Dendritic cell treated with granulocyte-macrophage colony-stimulating factor and Interleukin-4, amounts not matched to agents 40 ng/mL and 50 ng/mL, for 4 days (primary cell): Measurements from ENCODE around the gene GNB1L.
"Not testable (repeated sequence)": the region's sequence is repeated elsewhere in the genome, so short reads cannot be mapped to it uniquely, and the experiment has no call there.

Experiments used
- H3K27ac Mint-ChIP-seq: one replicate; pipeline ENCODE4 v1.8.0; 2022; ENCODE audit warnings: mild to moderate bottlenecking, mixed read lengths
- H3K27me3 Mint-ChIP-seq: one replicate; pipeline ENCODE4 v1.8.0; 2022; ENCODE audit warnings: mild to moderate bottlenecking, mixed read lengths
- H3K36me3 Mint-ChIP-seq: one replicate; pipeline ENCODE4 v1.8.0; 2022; ENCODE audit warnings: low read depth, mixed read lengths
- H3K4me1 Mint-ChIP-seq: one replicate; pipeline ENCODE4 v1.8.0; 2022; ENCODE audit warnings: low read depth, mixed read lengths
- H3K4me3 Mint-ChIP-seq: one replicate; pipeline ENCODE4 v1.8.0; 2022; ENCODE audit warnings: mild to moderate bottlenecking, moderate library complexity, mixed read lengths
- H3K9me3 Mint-ChIP-seq: one replicate; pipeline ENCODE4 v1.8.0; 2022; ENCODE audit warnings: mixed read lengths
- intact Hi-C: fragments of 100-400 bp; cut with micrococcal nuclease; formaldehyde crosslinking; loops from one replicate; pipeline ENCODE4 v1.15.0; 2022

Gene GNB1L

DNA sequence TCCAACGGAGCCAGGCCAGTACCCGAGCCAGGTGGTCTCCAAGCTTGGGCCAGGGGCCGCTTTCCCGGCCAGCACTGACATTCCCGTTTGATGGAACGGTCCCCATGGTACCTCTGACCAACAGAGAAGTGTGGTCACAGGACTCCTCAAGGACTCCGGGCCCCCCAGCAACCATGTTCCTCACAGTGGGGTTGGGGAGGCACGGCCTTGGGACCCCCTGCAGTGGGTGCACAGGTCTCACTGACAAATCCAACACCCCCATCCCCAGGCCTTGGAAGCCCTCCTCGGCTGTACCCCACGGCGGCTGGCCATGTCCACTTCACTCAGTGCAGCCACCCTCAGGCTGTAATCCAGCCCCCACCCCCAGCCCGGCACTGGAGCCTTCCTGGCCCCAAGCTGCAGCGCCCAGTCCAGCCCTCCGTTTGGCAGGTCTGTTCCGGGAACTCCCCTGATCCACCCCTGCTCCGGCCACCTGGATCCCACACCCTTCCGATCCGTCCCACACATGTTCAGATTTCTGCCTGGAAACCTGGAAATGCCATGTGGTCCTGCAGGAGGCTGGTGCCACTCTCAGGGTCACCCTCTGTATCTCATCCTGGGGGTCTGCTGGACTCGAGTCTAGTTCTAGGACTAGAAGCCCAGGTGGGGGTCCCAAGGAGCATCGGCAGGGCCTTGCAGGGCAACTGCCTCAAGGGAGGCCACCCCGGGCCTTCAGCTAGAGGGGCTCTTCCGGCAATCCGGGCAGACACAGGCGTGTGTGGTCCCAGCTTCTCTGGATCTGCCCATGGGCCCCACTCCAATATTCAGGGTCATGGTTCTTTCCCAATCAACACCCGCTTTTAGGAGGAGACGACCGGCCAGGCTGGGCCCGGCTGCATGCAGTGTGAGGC, 67.5 kb downstream of the GNB1L start:
- intact Hi-C loops, result no loop called here
- Mint-ChIP-seq H3K9me3 (no peaks in the 10 kb centered on the region), H3K27me3 (peaks cover 3% of the 10 kb centered on the region), H3K27ac (no peak overlapping the region), H3K36me3 (peaks cover 17% of the 10 kb centered on the region), H3K4me3 (no peak overlapping the region), H3K4me1 (no peaks in the 10 kb centered on the region)

DNA sequence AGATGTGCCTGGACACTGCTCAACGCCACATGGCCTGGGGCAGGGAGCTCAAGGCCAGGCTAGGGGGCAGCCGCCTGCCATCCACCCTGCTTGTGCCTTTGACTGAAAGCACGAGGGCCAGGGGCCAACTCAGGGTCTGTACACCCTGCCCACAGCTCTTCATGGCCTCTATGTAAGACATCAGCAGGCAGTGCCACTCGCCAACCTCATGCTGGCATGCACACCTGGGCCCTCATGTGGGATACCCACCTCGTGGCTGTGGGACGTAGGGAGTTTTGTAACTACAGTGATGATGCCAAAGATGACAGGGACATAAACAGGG, 68.4 kb downstream of the GNB1L start:
- Mint-ChIP-seq H3K4me3 (no peak overlapping the region), H3K36me3 (peaks cover 17% of the 10 kb centered on the region), H3K4me1 (no peaks in the 10 kb centered on the region), H3K27ac (no peak overlapping the region), H3K27me3 (peaks cover 8% of the 10 kb centered on the region), H3K9me3 (no peaks in the 10 kb centered on the region)
- intact Hi-C loops, result no loop called here

DNA sequence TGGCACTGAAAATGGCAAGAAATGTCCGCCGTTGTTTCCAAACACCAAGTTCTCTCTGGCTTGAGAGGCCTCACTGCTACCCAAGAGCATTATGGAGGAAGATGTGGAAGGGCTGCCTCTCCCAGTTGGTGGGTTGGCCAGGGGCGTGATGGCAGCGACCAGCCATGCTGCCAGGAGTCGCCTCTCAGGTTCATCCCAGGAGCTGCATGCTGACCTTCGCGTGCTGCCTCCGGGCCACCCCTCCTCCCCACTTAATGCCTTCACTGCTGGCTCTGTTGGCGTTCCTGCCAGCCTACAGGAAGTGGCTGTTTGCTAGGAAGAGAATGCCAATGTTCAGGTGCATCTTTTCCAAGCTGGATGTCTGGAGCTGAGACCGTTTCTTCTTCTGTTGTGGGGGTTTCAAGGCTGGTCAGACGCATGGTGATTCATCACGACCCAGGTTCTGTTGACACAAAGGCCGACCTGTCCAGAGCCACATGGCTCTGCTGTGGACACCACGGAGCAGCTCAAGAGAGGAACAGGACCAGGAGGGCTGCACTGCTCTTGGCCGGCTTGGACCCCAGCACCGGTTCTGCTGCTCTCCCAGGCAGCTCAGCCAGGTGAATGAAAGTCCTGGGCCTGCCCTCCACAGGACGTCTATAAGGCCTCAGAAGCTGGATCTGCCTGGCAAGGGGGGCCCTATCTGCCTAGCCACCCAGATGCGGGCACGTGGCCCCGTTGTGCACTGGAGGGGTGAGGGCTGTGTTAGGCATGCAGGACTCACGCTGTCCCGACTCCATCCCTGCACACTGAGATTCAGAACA, 69.0 kb downstream of the GNB1L start:
- intact Hi-C loops, result no loop called here

DNA sequence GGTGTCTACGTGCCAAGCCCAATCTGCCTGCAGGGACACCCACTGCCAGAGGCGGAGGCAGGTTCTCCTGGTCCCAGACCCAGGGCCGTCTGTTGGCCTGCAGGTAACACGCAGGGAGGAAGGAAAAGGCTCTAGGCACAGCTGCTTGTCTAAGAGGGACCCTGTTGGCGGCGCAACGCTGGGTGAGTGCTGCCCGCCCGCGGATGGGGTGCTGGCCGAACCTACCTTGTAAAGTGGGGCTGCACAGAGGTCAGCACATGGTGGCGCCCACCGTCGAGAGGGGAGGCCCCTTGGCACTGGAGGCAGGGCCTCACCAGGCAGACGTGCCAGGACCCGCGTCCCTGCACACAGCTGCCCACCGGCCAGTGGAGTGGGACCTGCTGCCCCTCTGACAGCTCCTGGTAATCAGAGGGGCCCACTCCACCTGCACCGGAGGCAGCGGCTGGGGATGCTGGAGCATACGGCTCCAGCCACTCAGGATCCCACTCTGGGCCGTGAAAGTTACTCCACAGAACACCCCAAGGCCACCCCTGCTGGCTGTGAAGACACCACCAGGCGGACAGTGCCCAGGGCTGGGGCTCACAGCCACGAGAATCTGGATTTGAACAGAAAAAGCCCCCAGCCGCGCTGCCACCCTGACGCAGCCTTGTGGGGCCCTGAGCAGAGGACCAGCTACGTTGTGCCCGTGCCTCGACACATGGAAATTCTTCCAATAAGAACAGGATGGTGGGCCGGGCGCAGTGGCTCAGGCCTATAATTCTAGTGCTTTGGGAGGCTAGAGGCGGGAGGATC, 70.1 kb downstream of the GNB1L start:
- Mint-ChIP-seq H3K27ac (no peak overlapping the region), H3K4me1 (peaks cover 13% of the 10 kb centered on the region), H3K9me3 (no peaks in the 10 kb centered on the region), H3K36me3 (peaks cover 17% of the 10 kb centered on the region), H3K27me3 (peaks cover 10% of the 10 kb centered on the region), H3K4me3 (no peak overlapping the region)
- intact Hi-C loops, result no loop called here

More for the DNA sequence above, 69.0 kb downstream of the GNB1L start:
- Mint-ChIP-seq H3K27me3 (peaks cover 8% of the 10 kb centered on the region), H3K4me1 (peaks cover 2% of the 10 kb centered on the region), H3K36me3 (peaks cover 17% of the 10 kb centered on the region), H3K9me3 (no peaks in the 10 kb centered on the region), H3K27ac (no peak overlapping the region), H3K4me3 (no peak overlapping the region)

DNA sequence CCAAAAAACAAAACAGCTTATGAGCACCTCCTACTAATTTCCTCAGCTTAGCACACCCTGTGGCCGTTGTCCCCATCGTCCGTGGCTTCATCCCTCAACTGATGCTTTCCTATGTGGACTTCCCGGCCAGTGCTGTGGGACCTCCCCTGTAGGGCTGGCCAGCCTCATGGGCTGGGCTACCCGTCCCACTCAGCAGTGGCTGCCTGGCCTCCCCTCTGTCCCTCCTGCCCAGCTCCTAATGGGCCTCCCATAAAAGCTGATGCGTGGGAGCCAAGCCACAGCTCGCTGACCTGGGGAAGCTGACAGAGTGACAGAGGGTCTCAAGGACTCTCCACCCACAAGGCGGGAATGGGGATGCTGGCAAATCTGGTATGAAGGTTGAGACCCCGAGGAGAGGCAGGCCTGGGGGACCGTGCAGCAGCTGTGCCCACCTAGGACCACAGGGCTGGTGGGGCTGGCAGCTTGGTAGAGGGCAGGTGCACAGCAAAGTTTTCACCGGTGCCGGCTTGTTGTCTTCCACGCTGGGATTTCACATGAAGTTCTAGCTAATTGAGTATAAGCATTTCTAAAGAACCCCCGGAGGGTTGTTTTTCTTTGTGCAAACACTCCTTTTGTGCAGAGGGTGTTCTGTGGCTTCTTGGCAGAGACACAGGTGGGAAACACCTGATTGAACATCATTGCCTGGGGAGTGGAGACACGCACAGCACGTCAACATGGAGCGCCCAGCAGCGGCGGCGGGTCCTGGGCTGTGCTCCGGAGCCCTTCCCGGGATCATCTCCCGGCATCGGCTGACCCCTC, 70.9 kb downstream of the GNB1L start:
- H3K4me1 Mint-ChIP-seq, result peaks cover 14% of the 10 kb centered on the region
- no peaks in the 10 kb centered on the region for H3K9me3 Mint-ChIP-seq
- intact Hi-C loops, result no loop called here
- H3K4me3 Mint-ChIP-seq, result no peak overlapping the region
- H3K27ac Mint-ChIP-seq, result no peak overlapping the region
- H3K36me3 Mint-ChIP-seq, result peaks cover 12% of the 10 kb centered on the region
- H3K27me3 Mint-ChIP-seq, result peaks cover 14% of the 10 kb centered on the region

DNA sequence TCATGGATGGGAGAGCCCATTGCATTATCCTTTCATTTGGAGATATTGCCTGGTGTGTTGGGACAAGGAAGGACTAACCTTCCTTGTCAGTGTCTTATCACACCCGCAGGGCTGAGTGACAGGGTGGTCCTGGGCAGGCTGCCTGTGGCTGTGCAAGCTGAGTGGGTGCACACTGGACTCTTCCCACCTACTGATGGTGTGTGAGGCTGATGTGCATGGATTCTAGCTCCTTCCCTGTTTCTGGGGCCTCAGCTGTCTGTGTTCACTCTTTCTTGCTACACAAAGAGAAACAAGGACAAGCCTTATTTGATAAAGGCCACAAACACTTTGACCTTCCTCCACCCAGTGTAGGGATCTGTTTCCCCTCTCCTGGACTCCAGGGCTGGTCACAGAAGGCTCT, 72.1 kb downstream of the GNB1L start:
- peaks cover 14% of the 10 kb centered on the region for H3K4me1 Mint-ChIP-seq
- peaks cover 26% of the 10 kb centered on the region for H3K27me3 Mint-ChIP-seq
- intact Hi-C loops, result no loop called here
- H3K4me3 Mint-ChIP-seq, result no peak overlapping the region
- H3K27ac Mint-ChIP-seq, result no peak overlapping the region
- H3K36me3 Mint-ChIP-seq, result no peaks in the 10 kb centered on the region
- no peaks in the 10 kb centered on the region for H3K9me3 Mint-ChIP-seq

DNA sequence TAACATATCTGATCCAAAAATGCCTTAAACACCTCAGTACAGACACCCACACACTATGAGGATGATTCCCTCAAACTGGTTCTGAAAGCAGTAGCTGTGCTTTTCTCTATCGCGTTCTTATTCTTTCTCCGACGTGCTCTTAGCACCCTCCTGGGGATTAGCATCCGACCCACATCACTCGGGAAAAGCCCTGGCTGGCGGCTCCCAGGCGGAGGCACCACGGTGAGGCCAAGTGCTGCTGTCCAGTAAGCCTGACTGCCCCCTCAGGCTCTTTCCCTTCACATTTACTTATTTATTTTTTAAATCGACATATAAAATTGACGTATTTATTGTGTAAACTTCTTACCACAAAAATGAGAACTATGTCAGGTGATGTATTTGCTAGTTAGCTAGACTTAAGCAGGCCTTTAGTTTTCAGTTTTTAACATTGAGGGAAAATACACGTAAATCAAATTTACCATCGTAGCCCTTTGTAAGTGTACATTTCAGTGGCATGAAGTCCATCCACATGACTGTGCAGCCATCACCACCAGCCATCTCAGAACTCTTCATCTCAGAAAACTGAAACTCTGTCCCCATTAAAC, 74.9 kb downstream of the GNB1L start:
- Mint-ChIP-seq H3K36me3 (no peaks in the 10 kb centered on the region), H3K27ac (no peak overlapping the region), H3K4me3 (no peak overlapping the region), H3K4me1 (peaks cover 21% of the 10 kb centered on the region), H3K27me3 (peaks cover 38% of the 10 kb centered on the region), H3K9me3 (no peaks in the 10 kb centered on the region)
- intact Hi-C loops, result no loop called here

DNA sequence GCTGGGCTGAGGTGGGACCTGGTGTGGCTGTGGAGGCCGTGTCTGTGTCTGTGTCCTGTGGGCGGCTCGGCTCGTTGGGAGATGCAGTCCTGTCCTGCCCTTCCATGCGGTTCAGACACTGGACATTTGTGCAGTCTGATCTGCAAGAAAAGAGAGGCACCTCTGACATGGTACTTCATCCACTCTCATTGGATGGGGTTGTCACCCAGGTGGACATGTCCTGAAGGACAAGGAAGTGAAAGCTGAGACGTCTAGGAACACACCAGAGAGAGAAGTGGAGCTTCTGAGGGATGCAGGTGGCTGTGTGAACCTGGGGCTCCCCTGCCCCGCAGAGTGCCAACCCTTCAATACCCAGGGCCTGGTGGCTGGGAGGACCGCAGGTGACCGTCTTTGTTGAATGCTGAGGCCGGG, 75.7 kb downstream of the GNB1L start:
- no peaks in the 10 kb centered on the region for H3K9me3 Mint-ChIP-seq
- intact Hi-C loops, result no loop called here
- no peak overlapping the region for H3K4me3 Mint-ChIP-seq
- H3K36me3 Mint-ChIP-seq, result no peaks in the 10 kb centered on the region
- peaks cover 44% of the 10 kb centered on the region for H3K27me3 Mint-ChIP-seq
- H3K27ac Mint-ChIP-seq, result no peak overlapping the region
- peaks cover 21% of the 10 kb centered on the region for H3K4me1 Mint-ChIP-seq

DNA sequence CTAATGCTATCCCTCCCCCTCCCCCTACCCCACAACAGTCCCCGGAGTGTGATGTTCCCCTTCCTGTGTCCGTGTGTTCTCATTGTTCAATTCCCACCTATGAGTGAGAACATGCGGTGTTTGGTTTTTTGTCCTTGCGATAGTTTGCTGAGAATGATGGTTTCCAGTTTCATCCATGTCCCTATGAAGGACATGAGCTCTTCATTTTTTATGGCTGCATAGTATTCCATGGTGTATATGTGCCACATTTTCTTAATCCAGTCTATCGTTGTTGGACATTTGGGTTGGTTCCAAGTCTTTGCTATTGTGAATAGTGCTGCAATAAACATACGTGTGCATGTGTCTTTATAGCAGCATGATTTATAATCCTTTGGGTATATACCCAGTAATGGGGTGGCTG, 77.5 kb downstream of the GNB1L start:
- H3K4me3 Mint-ChIP-seq, H3K36me3 Mint-ChIP-seq, H3K9me3 Mint-ChIP-seq, intact Hi-C loops, H3K27ac Mint-ChIP-seq: not testable (repeated sequence)
- peaks cover 31% of the 10 kb centered on the region for H3K4me1 Mint-ChIP-seq
- H3K27me3 Mint-ChIP-seq, result peaks cover 56% of the 10 kb centered on the region

DNA sequence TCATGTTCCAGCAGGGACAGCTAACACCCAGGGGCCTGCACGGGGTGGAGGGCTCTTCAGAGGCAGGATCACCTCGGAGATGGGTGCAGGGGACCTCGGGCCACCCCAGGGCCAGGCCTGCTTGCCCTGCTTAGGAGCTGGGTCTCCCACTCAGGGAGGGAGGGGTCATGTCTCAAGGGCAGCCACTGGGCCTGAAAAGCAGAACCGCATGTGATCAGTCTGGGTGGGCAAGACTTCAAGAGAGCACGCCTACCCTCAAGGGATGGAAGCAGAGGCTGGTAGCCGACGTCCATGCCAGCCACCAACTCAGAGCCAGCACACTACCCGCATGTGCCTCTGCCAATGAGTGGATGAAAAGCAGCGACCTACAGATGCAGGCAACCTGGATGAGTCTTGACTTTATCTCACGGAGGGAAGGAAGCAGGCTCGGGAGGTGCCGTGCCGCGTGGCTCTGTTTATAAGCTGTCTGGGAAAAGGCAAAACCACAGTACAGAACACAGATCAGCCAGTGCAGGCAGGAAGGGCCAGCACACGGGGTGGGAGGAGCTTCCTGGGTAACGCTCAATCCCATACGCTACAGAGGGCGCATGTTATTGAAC, 78.1 kb downstream of the GNB1L start:
- intact Hi-C loops, result no loop called here
- H3K4me3 Mint-ChIP-seq, result no peak overlapping the region
- H3K4me1 Mint-ChIP-seq, result peaks cover 31% of the 10 kb centered on the region
- no peaks in the 10 kb centered on the region for H3K36me3 Mint-ChIP-seq
- peaks cover 61% of the 10 kb centered on the region for H3K27me3 Mint-ChIP-seq
- no peaks in the 10 kb centered on the region for H3K9me3 Mint-ChIP-seq
- H3K27ac Mint-ChIP-seq, result no peak overlapping the region

DNA sequence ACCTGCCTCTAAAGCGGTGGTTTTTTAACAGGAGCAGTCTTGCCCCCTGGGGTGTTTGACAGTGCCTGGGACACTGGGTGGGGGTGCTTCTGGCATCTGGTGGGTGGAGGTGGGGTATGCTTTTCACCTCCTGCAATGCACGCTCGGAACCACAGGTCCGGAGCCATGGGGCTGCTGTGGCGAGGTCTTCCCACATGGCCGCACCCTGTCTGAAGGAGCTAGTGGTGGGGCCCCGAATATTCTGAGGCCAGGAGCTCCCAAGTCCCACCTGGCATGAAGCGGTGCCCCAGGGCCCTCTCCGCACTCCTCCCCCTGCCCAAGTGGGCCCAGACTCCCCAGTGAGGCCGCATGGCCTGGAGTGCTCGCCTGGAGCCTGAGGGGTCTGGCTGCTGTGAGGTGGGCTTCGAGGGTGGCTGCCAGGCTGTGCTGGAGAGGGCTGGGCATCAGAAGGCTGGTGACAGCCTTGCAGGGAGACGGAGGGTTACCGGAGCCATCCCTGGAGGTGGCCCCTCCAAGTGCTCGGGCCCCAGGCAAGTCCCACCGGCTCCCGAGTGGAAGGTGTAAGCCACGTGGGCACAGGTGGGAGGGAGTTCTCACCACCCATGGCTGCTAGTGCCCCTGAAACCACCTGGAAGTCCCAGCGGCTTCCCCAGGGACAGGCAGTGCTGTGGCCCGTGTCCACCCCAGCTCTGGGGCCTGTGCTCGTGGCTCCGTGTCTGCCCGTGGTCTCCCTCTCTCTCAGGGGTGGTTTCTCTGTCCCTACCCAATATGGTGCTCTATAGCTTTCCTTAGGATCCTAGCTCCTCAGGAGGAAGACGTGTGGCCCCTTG, 79.0 kb downstream of the GNB1L start:
- no peak overlapping the region for H3K4me3 Mint-ChIP-seq
- no peak overlapping the region for H3K27ac Mint-ChIP-seq
- H3K27me3 Mint-ChIP-seq, result peaks cover 66% of the 10 kb centered on the region
- intact Hi-C loops, result no loop called here
- no peaks in the 10 kb centered on the region for H3K9me3 Mint-ChIP-seq
- H3K36me3 Mint-ChIP-seq, result no peaks in the 10 kb centered on the region
- peaks cover 30% of the 10 kb centered on the region for H3K4me1 Mint-ChIP-seq

DNA sequence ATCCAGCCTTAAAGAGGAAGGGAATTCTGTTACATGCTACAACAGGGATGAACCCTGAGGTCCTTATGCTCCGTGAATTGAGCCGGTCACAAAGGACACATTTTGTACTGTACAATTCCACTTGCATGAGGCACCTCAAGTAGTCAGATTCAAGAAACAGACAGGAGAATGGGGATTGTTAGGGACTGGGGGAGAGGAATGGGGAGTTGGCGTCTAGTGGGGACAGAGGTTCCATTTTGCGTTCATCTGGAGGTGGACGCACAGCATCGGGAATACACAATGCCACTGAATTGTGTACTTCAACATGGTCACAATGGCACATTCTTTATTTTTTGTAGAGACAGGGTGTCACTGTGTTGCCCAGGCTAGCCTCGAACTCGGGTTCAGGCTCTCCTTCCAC, 80.0 kb downstream of the GNB1L start:
- H3K36me3 Mint-ChIP-seq, result no peaks in the 10 kb centered on the region
- peaks cover 75% of the 10 kb centered on the region for H3K27me3 Mint-ChIP-seq
- intact Hi-C loops, result no loop called here
- no peak overlapping the region for H3K27ac Mint-ChIP-seq
- no peak overlapping the region for H3K4me3 Mint-ChIP-seq
- H3K9me3 Mint-ChIP-seq, result no peaks in the 10 kb centered on the region
- H3K4me1 Mint-ChIP-seq, result peaks cover 19% of the 10 kb centered on the region
